Hepatic stellate cell (primary cell): Measurements from ENCODE around the gene PLTP.
"Not testable (repeated sequence)": the region's sequence is repeated elsewhere in the genome, so short reads cannot be mapped to it uniquely, and the experiment has no call there.

Experiments
- DNase-seq: peaks from one replicate; pipeline ENCODE4 v3.0.0; 2011; ENCODE audit warnings: low spot score

The PLTP gene

GRCh38 chr20:45920462-45921336, 8.7 kb upstream of the PLTP start:
- DNase-seq, result no peak

GRCh38 chr20:45919542-45920399, 7.8 kb upstream of the PLTP start:
- DNase-seq, result no peak

- no peak for DNase-seq
These were observed 7.0 kb upstream of the PLTP start for GRCh38 chr20:45918779-45919537.

GRCh38 chr20:45918182-45918737, 6.3 kb upstream of the PLTP start:
- no peak for DNase-seq

- DNase-seq, result no peak
These were observed 5.8 kb upstream of the PLTP start for GRCh38 chr20:45917790-45918141.

- DNase-seq, result no peak
These were observed 1.2 kb upstream of the PLTP start for GRCh38 chr20:45913116-45913515.

GRCh38 chr20:45912344-45912682, 358 bp upstream of the PLTP start:
- DNase-seq, result no peak

GRCh38 chr20:45910670-45911485, 1.1 kb downstream of the PLTP start:
- peak; percentile 95 for DNase-seq

GRCh38 chr20:45909817-45910669, 1.9 kb downstream of the PLTP start:
- no peak for DNase-seq

GRCh38 chr20:45909336-45909808, 2.6 kb downstream of the PLTP start:
- no peak for DNase-seq

GRCh38 chr20:45908084-45908483, 3.9 kb downstream of the PLTP start:
- DNase-seq, result no peak

- no peak for DNase-seq
These were observed 4.6 kb downstream of the PLTP start for GRCh38 chr20:45907219-45907948.

- DNase-seq, result peak; percentile 81
These were observed 6.4 kb downstream of the PLTP start for GRCh38 chr20:45905505-45906079.

- DNase-seq, result no peak
These were observed 7.1 kb downstream of the PLTP start for GRCh38 chr20:45904583-45905504.

- DNase-seq, result no peak
These were observed 9.7 kb downstream of the PLTP start for GRCh38 chr20:45902199-45902701.

- not testable (repeated sequence) for DNase-seq
These were observed 10.6 kb downstream of the PLTP start for GRCh38 chr20:45901332-45901731.

GRCh38 chr20:45899046-45899835, 12.7 kb downstream of the PLTP start:
- no peak for DNase-seq
